NCI-H2171 treated with DMSO at 0.1 percent for 48 hours (cell line): ENCODE data around the gene VASP.

ENCODE experiments used
- DNase-seq: peaks from one replicate; lab custom pipeline; 2025; lab: John Stamatoyannopoulos, UW

The VASP gene

GRCh38 chr19:45515081-45515624 is 7.9 kb downstream of the VASP start:
- no peak for DNase-seq

DNA sequence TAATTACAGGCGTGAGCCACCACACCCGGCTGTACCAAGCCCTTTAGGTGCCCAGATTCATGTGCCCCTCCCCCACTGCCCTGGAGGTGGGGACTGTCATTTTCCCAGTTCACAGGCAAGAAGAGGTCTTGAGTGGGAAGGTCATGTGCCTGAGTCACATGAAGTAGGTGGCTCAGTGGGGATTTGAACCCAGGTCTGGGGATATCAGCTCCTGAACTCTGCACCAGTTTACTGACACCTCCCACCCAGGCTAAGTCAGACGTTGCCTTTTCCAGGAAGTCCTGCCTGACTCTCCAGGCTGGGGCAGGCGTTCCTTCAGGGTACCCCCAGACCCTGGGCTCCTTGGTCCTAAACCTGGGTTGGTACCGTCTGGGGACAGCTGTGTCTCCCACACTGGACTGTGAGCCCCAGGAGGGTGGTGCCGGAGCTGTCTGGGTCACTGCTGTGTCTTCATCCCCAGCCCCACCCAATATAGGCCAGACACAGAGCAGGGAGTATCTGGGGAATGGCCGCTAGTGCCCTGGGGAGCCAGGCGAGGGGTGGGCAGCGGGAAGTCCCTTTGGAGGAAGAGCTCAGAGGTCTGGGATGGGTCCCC is 8.6 kb downstream of the VASP start:
- DNase-seq = no peak

GRCh38 chr19:45517238-45517637 is 10.0 kb downstream of the VASP start:
- no peak for DNase-seq

- no peak for DNase-seq
Observed at GRCh38 chr19:45517641-45518468, 10.6 kb downstream of the VASP start.

DNA sequence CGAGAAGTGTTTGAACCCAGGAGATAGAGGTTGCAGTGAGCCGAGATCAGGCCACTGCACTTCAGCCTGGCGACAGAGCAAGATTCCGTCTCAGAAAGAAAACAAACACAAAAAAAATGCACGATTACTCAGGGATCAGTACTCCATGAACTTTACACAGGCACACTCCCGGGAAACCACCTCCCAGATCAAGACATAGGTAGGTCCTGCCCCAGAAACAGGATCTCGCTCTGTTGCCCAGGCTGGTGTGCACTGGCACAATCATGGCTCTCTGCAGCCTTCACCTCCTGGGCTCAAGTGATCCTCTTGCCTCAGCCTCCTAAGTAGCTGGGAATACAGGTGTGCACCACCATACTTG is 11.2 kb downstream of the VASP start:
- DNase-seq = no peak

DNA sequence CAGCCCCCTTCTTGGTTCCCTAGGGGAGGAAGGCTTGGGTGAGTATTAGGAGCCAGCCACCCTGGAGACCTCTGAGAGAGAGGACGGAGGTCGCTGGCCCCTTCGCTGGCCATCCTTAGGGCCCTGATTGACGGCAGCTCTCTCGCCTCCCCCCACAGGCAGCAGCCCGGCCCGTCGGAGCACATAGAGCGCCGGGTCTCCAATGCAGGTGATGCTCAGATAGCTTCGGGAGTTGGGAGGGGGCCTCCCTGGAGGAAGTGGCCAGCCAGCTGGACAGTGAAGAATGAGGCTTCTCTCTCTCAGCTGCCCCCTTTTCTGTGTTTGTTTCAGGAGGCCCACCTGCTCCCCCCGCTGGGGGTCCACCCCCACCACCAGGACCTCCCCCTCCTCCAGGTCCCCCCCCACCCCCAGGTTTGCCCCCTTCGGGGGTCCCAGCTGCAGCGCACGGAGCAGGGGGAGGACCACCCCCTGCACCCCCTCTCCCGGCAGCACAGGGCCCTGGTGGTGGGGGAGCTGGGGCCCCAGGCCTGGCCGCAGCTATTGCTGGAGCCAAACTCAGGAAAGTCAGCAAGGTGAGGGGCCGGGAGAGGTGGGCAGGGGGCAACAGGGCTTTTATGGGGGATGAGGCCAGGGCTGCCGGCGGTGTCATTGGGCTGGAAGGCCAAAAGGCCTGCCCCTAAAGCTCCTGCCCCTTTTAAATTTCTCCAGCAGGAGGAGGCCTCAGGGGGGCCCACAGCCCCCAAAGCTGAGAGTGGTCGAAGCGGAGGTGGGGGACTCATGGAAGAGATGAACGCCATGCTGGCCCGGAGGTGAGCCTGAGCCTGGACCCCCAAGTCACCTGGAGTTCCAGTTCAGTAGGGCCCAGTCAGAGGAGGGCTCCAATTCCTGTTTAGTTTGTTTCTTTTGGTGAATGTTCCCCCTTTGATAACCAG is 15.0 kb downstream of the VASP start:
- DNase-seq = no peak

DNA sequence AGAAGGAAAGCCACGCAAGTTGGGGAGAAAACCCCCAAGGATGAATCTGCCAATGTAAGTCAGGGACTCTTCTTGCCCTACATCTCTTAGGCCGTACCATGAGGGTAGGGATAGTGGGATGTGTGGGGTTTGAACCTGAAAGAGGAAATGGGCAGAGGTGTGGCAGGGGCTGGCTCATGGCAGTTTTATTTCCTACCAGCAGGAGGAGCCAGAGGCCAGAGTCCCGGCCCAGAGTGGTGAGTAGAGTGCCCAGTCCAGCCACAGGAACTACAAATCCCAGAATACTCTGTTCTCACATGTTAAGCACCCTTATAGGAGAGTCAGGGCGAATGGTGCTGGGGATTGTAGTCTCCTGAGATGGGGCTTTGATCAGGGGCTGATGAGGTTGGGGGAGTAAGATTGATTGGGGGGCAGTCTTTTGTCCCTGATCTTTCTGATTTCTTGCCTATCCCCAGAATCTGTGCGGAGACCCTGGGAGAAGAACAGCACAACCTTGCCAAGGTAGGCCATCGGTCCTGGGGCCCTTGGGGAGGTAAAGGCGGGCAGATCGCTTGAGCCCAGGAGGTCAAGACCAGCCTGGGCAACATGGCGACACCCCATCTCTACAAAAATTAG is 16.5 kb downstream of the VASP start:
- DNase-seq = peak; percentile 74

- no peak for DNase-seq
Observed at GRCh38 chr19:45524575-45525129, 17.4 kb downstream of the VASP start.

DNA sequence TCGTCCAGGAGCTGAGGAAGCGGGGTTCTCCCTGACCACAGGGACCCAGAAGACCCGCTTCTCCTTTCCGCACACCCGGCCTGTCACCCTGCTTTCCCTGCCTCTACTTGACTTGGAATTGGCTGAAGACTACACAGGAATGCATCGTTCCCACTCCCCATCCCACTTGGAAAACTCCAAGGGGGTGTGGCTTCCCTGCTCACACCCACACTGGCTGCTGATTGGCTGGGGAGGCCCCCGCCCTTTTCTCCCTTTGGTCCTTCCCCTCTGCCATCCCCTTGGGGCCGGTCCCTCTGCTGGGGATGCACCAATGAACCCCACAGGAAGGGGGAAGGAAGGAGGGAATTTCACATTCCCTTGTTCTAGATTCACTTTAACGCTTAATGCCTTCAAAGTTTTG is 18.9 kb downstream of the VASP start:
- peak; percentile 72 for DNase-seq

DNA sequence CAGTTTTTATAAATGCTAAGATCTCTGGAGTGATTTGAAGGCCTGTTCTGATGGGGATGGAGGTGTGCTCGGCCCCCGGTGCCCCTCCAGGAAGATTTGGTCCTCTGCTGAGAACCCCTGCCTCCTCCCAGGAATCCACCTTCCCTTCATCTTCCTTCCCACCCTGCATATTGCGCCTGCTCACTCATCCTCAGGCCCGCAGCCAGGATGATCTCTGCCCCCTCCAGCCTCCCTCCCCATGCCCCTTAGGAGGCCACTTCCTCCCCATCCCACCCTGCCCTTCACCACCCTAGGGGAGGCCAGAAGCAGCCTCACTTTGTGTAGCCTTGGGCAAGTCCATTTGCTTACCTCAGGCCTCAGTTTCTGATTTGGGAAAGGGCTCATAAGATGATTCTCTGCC is 19.7 kb downstream of the VASP start:
- DNase-seq = no peak

DNA sequence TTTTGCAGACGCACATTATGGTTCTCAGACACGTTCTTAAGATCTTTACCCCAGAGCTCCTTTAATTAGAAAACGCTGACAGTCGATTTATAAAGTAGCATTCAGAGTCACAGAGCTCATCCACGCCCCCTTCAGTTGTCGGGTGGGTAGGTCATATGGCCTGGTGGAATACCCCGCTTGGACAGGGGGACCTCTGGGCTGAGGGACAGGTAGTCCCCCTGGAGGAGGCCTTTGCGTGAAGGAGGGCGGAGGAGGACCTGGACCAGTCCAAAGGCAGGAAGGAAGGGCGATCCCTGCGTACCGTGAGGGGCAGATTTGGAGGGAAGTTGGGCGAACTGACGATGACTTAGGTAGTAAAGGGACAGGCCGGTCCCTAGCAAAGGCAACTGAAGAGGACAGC is 20.5 kb downstream of the VASP start:
- DNase-seq = no peak

DNA sequence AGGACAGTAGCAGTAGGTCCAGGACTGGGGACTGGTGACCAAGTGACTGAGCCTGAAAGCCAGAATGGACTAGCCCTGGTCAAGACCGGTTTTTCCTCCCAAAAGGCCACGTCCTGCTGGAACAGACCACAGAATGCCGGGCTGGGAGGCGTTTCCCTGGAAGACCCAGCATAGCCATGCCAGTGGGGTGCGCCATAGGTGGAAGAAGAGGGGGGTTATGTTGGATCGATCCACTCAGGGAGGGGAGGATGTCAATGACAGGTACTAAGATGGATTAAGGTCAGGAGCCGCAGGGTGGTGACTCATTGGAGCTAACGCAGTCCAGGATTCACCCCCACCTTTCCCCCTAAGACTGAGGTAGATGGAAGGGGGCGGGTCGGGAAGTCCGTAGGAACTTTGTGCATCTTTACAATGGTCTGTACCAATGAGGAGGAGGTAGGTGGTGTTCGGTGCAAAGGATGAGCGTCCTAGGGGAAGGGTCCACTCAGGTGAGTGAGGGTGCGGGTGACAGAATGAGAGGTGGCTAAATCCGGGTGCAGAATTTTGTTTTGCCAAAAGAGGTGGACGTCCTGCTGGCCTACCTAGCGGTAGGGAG is 21.0 kb downstream of the VASP start:
- DNase-seq = peak; percentile 28

DNA sequence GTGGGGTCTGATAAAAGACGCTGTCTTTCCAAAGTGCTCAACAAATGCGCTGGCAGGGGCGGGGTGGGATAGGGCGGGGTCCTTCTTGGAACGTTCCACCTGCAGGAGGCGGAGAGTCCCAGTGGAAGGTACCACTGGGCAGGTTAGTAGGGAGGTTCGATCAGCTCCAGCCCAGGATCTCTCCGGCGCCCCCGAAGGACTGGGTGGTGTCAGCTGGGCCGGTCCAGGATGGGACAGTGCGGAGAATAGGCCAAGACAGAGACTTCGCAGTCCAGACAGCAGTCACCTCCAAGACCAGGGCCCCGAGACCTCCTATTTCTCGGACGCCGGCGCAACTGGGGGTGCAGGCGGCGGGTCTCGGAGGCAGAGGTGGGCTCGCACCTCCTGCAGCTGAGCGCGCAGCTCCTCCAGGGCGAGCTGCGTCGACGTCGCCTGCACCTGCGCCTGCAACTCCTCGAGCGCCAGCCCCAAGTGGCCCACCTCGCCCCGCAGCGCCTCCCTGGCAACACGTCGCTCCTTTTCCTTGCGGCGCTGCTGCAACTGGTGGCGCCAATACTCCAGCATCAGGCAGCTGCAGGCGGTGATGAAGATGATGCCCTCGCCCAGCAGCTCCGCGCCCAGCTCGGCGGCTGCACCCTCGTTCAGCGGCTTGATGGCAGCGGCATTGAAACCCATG is 21.6 kb downstream of the VASP start:
- peak; percentile 88 for DNase-seq

- peak; percentile 56 for DNase-seq
Observed at GRCh38 chr19:45529420-45529785, 22.1 kb downstream of the VASP start.

DNA sequence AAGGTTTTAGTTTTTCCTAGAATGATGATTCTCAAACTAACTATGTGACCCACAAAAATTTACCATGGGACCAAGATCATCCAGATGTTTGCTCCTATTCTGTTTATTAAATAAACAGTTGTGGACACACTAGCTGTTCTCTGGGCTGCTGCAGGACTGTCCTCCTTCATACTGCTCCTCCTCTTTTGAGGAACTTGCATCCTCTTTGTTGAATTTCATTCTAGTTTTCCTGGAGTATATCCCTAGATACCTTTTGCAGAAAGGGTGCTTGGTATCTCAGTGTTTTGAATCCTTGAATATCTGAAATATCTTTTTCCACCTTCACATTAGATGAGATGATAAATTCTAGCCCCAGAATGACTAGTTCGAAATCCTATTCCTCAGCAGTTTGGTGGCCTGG is 24.1 kb downstream of the VASP start:
- DNase-seq = no peak

- no peak for DNase-seq
Observed at GRCh38 chr19:45539459-45539858, 32.2 kb downstream of the VASP start.

DNA sequence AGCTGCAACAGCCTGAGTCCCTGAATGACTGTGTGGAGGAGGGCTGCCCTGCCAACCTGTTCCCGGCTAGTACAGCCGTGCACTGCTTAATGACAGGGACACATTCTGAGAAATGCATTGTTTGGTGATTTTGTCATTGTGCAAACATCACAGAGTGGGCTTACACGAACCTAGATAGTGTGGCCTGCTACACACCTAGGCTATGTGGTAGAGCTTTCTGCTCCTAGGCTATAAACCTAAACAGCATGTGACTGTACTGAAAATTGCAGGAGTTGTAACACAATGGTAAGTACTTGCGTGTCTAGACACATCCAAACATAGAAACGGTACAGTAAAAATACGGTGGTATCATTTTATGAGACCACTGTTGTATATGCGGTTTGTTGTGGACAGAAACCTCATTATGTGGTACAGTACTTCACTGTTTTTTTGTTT is 35.0 kb downstream of the VASP start:
- no peak for DNase-seq

DNA sequence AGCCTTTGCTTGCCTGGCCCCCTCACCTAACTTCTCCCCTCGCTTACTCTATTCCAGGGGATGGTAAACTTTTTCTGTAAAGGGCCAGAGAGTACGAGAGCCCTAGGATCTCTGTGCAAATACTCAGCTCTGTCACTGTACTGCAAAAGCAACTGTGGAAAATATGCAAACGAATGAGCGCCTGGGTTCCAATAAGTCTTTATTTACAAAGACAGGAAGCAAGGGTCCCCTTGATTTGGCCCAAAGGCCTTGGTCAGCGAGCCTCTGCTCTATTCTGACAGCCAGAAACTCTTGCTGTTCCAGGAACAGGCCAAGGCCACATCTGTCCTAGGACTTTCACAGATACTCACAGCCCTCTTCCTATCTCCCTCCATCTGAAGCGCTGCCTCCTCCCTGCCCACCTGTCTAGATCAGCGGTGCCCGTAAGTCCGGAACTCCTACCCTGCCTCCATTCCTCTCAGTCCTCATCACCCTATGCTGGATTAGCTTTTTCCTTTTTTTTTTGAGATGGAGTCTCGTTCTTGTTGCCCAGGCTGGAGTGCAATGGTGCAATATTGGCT is 40.0 kb downstream of the VASP start:
- DNase-seq = no peak

DNA sequence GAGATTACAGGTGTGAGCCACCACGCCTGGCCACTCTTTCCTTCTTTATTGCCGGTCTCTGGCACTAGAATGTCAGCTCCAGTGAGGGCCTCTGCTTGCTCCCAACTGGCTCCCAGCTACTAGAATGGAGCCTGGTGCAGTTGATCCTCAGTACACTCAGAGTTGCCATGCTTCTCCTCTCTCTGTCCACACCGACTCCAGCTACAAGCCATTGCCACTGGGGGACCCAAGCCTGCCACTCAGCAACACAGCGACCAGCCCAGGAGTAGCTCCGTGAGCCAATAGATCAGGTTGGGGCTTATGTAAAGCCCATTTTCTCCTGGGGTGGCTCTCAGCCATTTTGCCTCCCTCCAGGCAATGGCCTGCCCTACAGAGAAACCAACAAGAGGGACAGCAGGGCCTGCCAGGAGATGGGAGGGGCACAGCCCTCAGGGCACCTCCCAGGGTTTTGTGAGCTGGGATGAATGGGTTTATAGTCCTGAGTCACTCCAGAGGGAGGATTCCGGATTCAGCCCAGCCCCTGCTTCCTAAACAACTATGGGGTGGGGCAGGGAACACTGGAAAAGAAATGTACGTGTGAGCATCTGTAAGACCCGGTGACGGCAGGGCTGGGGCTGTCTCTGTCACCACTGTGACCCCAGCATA is 40.8 kb downstream of the VASP start:
- DNase-seq = no peak

DNA sequence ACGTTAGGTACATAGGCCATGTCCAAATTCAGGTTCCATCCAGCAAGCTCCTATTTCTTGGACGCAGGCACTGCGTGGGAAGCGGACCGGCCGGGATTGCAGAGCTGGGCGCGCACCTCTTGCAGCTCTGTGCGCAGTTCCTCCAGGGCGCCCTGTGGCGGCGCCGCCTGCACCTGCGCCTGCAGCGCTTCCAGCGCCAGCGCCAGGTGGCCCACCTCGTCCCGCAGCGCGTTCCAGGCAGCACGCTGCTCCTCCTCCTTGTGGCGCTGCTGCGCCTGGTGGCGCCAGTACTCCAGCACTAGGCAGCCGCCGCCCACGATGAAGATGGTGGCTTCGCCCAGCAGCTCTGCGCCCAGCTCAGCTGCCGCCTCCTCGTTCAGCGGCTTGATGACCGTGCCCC is 46.2 kb downstream of the VASP start:
- no peak for DNase-seq
